ENCODE results near the gene IDH3G. TPM values are rescaled to one million over a fixed set of nuclear protein-coding genes. Genes with fewer than 3 reads are reported as not detected.

The IDH3G gene
- total and polyA plus RNA-seq, 2 experiments from 2014 or later = 99.8 to 110 TPM

DNA sequence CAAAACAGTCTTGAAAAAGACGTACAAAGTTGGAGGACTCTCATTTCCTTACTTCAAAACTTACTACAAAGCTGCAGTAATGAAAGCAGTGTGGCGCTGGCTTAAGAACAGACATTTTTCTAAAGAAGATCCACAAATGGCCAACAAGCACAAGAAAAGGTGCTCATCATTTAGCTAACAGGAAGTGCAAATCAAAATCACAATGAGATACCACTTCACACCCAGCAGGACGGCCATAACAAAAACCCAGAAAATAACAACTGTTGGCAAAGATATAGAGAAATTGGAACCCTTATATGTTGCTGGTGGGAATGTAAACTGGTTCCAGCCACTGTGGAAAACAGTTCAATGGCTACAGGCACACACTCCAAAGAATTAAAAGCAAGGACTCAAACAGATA is 32.8 kb upstream of the IDH3G start:
- Histone ChIP-seq H3K4me1 (ENCODE audit: low read depth) (no peaks in the 10 kb centered on the region), H3K4me3 (no peak overlapping the region), H3K36me3 (no peaks in the 10 kb centered on the region), H3K9me3 (ENCODE audit: low read depth) (no peaks in the 10 kb centered on the region), H3K27me3 (peaks cover 40% of the 10 kb centered on the region), H3K27ac (no peak overlapping the region)
- DNase-seq (ENCODE audit: low read depth in 1 of 2, low spot score in 1 of 2) = no peak
- TF ChIP-seq, protein P1, sequence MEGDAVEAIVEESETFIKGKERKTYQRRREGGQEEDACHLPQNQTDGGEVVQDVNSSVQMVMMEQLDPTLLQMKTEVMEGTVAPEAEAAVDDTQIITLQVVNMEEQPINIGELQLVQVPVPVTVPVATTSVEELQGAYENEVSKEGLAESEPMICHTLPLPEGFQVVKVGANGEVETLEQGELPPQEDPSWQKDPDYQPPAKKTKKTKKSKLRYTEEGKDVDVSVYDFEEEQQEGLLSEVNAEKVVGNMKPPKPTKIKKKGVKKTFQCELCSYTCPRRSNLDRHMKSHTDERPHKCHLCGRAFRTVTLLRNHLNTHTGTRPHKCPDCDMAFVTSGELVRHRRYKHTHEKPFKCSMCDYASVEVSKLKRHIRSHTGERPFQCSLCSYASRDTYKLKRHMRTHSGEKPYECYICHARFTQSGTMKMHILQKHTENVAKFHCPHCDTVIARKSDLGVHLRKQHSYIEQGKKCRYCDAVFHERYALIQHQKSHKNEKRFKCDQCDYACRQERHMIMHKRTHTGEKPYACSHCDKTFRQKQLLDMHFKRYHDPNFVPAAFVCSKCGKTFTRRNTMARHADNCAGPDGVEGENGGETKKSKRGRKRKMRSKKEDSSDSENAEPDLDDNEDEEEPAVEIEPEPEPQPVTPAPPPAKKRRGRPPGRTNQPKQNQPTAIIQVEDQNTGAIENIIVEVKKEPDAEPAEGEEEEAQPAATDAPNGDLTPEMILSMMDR (IDR thresholded peaks at IDR 0.05; ENCODE audit: low read depth, low read length) = no peak

DNA sequence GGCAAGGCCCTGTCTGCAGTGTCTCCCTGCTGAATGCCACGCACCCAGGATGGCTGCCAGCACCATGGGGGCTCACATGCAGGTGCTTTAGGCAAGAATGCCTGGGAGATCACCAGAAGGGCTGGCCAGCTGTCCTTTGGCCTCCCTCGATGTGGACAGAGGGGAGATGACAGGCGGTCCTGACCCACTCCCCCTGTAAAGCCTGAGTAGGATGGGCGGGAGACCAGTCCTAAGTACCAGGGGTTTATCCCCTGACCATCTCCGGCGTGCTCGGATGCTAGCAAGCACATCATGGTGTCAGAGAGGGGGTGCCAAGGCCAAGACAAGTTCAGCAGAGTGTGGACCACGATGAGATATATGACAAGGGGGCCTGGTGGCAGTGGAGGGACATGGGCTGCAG is 30.9 kb upstream of the IDH3G start:
- no peak overlapping the region for H3K27ac ChIP-seq
- no peak overlapping the region for H3K4me3 ChIP-seq

DNA sequence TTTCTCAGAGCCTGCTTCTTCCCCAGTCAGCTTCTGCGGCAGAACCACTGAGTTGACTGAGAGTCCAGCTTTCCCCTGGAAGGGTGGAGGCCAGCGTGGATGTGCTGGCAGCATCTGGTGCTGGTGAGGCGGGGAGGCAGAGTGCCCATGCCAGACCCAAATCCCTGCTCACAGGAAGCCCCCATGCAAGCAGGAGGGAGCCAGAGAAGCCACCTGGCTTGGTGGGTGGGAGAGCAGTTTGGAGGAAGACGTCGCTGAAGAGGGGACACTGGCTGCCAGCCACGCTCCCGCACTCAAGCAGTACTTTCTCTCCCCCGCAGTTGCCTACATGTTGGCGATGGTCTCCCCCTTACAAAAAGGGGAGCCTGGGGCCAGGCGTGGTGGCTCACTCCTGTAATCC is 30.2 kb upstream of the IDH3G start:
- Histone ChIP-seq H3K36me3 (no peaks in the 10 kb centered on the region), H3K9me3 (ENCODE audit: low read depth) (no peaks in the 10 kb centered on the region), H3K27me3 (peaks cover 18% of the 10 kb centered on the region), H3K4me1 (ENCODE audit: low read depth) (no peaks in the 10 kb centered on the region), H3K27ac (no peak overlapping the region), H3K4me3 (no peak overlapping the region)
- no peak for DNase-seq (ENCODE audit: low read depth in 1 of 2, low spot score in 1 of 2)
- TF ChIP-seq, protein P1 (IDR thresholded peaks at IDR 0.05; ENCODE audit: low read depth, low read length) = no peak

More for the DNA sequence above, 30.9 kb upstream of the IDH3G start:
- no peaks in the 10 kb centered on the region for H3K4me1 ChIP-seq (ENCODE audit: low read depth)
- TF ChIP-seq, protein P1 (IDR thresholded peaks at IDR 0.05; ENCODE audit: low read depth, low read length) = no peak
- no peaks in the 10 kb centered on the region for H3K36me3 ChIP-seq
- H3K9me3 ChIP-seq (ENCODE audit: low read depth) = no peaks in the 10 kb centered on the region
- DNase-seq (ENCODE audit: low read depth in 1 of 2, low spot score in 1 of 2) = no peak
- H3K27me3 ChIP-seq = peaks cover 25% of the 10 kb centered on the region

DNA sequence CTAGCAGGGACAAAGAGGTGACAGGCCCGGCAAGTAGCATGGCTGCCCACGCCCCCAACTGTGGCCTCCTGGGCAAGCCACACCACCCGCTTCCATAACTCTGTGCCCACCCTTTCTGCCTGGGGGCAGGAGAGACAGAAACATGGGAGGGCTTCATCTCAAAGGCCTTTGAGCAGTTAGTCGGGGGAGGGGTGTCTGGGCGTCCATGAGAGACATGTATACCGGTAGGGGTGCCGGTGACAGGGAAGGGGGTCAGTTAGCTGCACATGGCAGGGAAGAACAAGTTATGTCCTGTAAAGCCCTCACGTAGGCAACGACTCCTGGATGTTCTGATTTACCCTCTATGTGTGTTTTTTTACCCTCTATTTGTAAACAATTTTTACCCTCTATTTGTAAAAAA is 26.9 kb upstream of the IDH3G start:
- Histone ChIP-seq H3K27ac (no peak overlapping the region), H3K9me3 (ENCODE audit: low read depth) (no peaks in the 10 kb centered on the region), H3K36me3 (no peaks in the 10 kb centered on the region), H3K4me1 (ENCODE audit: low read depth) (no peaks in the 10 kb centered on the region), H3K27me3 (no peaks in the 10 kb centered on the region), H3K4me3 (no peak overlapping the region)
- DNase-seq (ENCODE audit: low read depth in 1 of 2, low spot score in 1 of 2) = no peak
- TF ChIP-seq, protein P1 (IDR thresholded peaks at IDR 0.05; ENCODE audit: low read depth, low read length) = no peak

DNA sequence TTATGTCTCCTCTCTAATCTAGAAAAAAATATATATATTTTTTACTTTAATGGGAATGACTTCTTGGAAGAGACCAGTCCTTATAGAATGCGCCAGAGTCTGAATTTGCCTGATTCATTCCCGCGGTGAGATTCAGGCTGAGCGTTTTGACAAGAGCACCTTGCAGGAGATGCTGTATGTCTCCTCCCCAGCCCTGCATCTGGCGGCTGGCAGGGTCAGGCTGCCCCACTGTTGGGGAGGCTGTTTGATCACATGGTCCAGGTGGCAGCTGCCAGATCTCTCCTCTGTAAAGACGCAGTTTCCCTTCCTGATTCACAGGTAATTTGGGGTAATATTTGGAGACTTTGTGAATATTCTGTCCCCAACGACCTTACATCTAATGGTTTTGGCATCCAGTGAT is 26.4 kb upstream of the IDH3G start:
- Histone ChIP-seq H3K36me3 (no peaks in the 10 kb centered on the region), H3K27ac (no peak overlapping the region), H3K4me1 (ENCODE audit: low read depth) (no peaks in the 10 kb centered on the region), H3K9me3 (ENCODE audit: low read depth) (no peaks in the 10 kb centered on the region), H3K27me3 (no peaks in the 10 kb centered on the region), H3K4me3 (no peak overlapping the region)
- TF ChIP-seq, protein P1 (IDR thresholded peaks at IDR 0.05; ENCODE audit: low read depth, low read length) = no peak
- DNase-seq (ENCODE audit: low read depth in 1 of 2, low spot score in 1 of 2) = no peak
